HEK293 (cell line): Measurements from ENCODE around the gene RASAL2.
A peak's percentile ranks its signal among the peaks of the same experiment; 100 is the strongest.

ENCODE experiments used
- CTCF ChIA-PET: fragments of 350-600 bp; formaldehyde crosslinking; extraction: SDS; loops from one replicate; lab custom pipeline; 2021; ENCODE audit warnings: antibody characterized with exemption; lab: Yijun Ruan, JAX
- POLR2A ChIA-PET: fragments of 300-600 bp; formaldehyde crosslinking; extraction: SDS; loops from one replicate; lab custom pipeline; 2020; ENCODE audit warnings: antibody characterized with exemption, inconsistent platforms; lab: Yijun Ruan, JAX
- H3K27ac ChIP-seq: fragments of 200-500 bp; sonication (Bioruptor generic); 2 replicates; pipeline ENCODE4 v1.5.1; 2014; ENCODE audit warnings: low read depth, low read length, control low read depth, inconsistent platforms; ENCODE audit errors: extremely low read depth
- H3K36me3 ChIP-seq, 2 experiments: fragments of 200-500 bp in 1 of 2; sonication (Bioruptor generic) in 1 of 2; 1 replicate in 1 of 2; 2 replicates in 1 of 2; pipeline ENCODE4 v1.5.1; 2014 to 2017; ENCODE audit warnings: inconsistent platforms in 2 of 2, low read length in 2 of 2; ENCODE audit not compliant: control insufficient read depth in 2 of 2, insufficient read depth in 1 of 2
- H3K4me1 ChIP-seq: fragments of 200-500 bp; sonication (Bioruptor generic); 2 replicates; pipeline ENCODE4 v1.5.1; 2014; ENCODE audit warnings: mild to moderate bottlenecking, low read length, inconsistent platforms; ENCODE audit not compliant: control insufficient read depth, insufficient read depth
- H3K4me3 ChIP-seq: 2 replicates; pipeline ENCODE4 v1.5.1; 2011; ENCODE audit warnings: low read depth, mild to moderate bottlenecking, control low read depth, low read length, moderate library complexity
- H3K9me3 ChIP-seq: fragments of 200-500 bp; sonication (Bioruptor generic); 2 replicates; pipeline ENCODE4 v1.5.1; 2014; ENCODE audit warnings: low read depth, low read length, inconsistent platforms; ENCODE audit not compliant: control insufficient read depth, insufficient read depth
- GLIS1 ChIP-seq: fragments of 450-650 bp; formaldehyde crosslinking; IDR thresholded peaks from 2 replicates; pipeline ENCODE4 v1.5.1; 2016; ENCODE audit warnings: missing biosample characterization, missing genetic modification characterization
- PRDM10 ChIP-seq: fragments of 450-650 bp; formaldehyde crosslinking; IDR thresholded peaks from 2 replicates; pipeline ENCODE4 v1.5.1; 2016; ENCODE audit warnings: missing biosample characterization, missing genetic modification characterization
- SP3 ChIP-seq: fragments of 450-650 bp; formaldehyde crosslinking; IDR thresholded peaks from 2 replicates; pipeline ENCODE4 v1.5.1; 2016; ENCODE audit warnings: missing biosample characterization, missing genetic modification characterization
- ZBTB17 ChIP-seq: fragments of 450-650 bp; formaldehyde crosslinking; IDR thresholded peaks from 2 replicates; pipeline ENCODE4 v1.5.1; 2016; ENCODE audit warnings: missing biosample characterization, missing genetic modification characterization
- ZFP69B ChIP-seq: fragments of 450-650 bp; formaldehyde crosslinking; IDR thresholded peaks from 2 replicates; pipeline ENCODE4 v1.5.1; 2016; ENCODE audit warnings: missing biosample characterization, missing genetic modification characterization
- ZNF157 ChIP-seq: fragments of 450-650 bp; formaldehyde crosslinking; IDR thresholded peaks from 2 replicates; pipeline ENCODE4 v1.5.1; 2016; ENCODE audit warnings: missing biosample characterization, missing genetic modification characterization
- ZNF174 ChIP-seq: fragments of 450-650 bp; formaldehyde crosslinking; IDR thresholded peaks from 2 replicates; pipeline ENCODE4 v1.5.0; 2017; ENCODE audit warnings: missing biosample characterization, mild to moderate bottlenecking, missing genetic modification characterization
- ZNF214 ChIP-seq: fragments of 450-650 bp; formaldehyde crosslinking; IDR thresholded peaks from 2 replicates; pipeline ENCODE4 v1.5.1; 2017; ENCODE audit warnings: missing biosample characterization, mild to moderate bottlenecking, missing genetic modification characterization, borderline replicate concordance
- ZNF416 ChIP-seq: fragments of 450-650 bp; formaldehyde crosslinking; IDR thresholded peaks from 2 replicates; pipeline ENCODE4 v1.5.1; 2016; ENCODE audit warnings: missing biosample characterization, missing genetic modification characterization
- ZNF449 ChIP-seq: fragments of 450-650 bp; formaldehyde crosslinking; IDR thresholded peaks from 2 replicates; pipeline ENCODE4 v1.5.1; 2017; ENCODE audit warnings: missing biosample characterization, mild to moderate bottlenecking, missing genetic modification characterization, moderate library complexity
- ZNF654 ChIP-seq: fragments of 450-650 bp; formaldehyde crosslinking; IDR thresholded peaks from 2 replicates; pipeline ENCODE4 v1.5.1; 2016; ENCODE audit warnings: low read depth, missing biosample characterization, missing genetic modification characterization

RASAL2 gene

GRCh38 chr1:178328728-178329127 is 234.8 kb downstream of the RASAL2 start:
- no peak overlapping the region for H3K27ac ChIP-seq
- no peaks in the 10 kb centered on the region for H3K36me3 ChIP-seq
- ChIA-PET POLR2A (no interaction called here), CTCF (no interaction called here)
- no peak overlapping the region for H3K4me3 ChIP-seq
- TF ChIP-seq PRDM10 = no peak
- TF ChIP-seq ZNF157 = no peak
- no peak for TF ChIP-seq ZFP69B
- no peak for TF ChIP-seq SP3 (tag by site-specific recombination)
- TF ChIP-seq ZNF214 (tag by site-specific recombination) = no peak
- TF ChIP-seq ZNF654 (tag by site-specific recombination) = no peak
- no peak for TF ChIP-seq ZNF174 (tag by site-specific recombination)
- no peak for TF ChIP-seq GLIS1 (tag by site-specific recombination)
- TF ChIP-seq ZNF416 = no peak
- TF ChIP-seq, all 188 proteins: peak for 0
- Histone ChIP-seq H3K4me1 (peaks cover 7% of the 10 kb centered on the region), H3K9me3 (no peaks in the 10 kb centered on the region)

- CTCF ChIA-PET = interaction anchor here (1.0 kb wide), 1 partner anchor 172 kb away, joined by 4 read pairs; no protein-coding TSS in a partner anchor
- H3K4me3 ChIP-seq = no peak overlapping the region
- H3K27ac ChIP-seq = no peak overlapping the region
- H3K4me1 ChIP-seq = peaks cover 7% of the 10 kb centered on the region
- no peaks in the 10 kb centered on the region for H3K9me3 ChIP-seq
- POLR2A ChIA-PET = no interaction called here
- TF ChIP-seq ZNF449 (tag by site-specific recombination) = no peak
- peak; percentile 32; the same call in 1 of the 2 replicates for TF ChIP-seq ZBTB17 (tag by site-specific recombination)
- no peaks in the 10 kb centered on the region for H3K36me3 ChIP-seq
These were observed 236.2 kb downstream of the RASAL2 start for GRCh38 chr1:178330153-178330552.

GRCh38 chr1:178330848-178331497 is 237.1 kb downstream of the RASAL2 start:
- peaks cover 7% of the 10 kb centered on the region for H3K4me1 ChIP-seq
- ChIA-PET POLR2A (no interaction called here), CTCF (interaction anchor here (0.6 kb wide), 1 partner anchor 800 kb away, joined by 3 read pairs; no protein-coding TSS in a partner anchor)
- H3K9me3 ChIP-seq = no peaks in the 10 kb centered on the region
- no peak overlapping the region for H3K4me3 ChIP-seq
- H3K36me3 ChIP-seq = no peaks in the 10 kb centered on the region
- TF ChIP-seq PRDM10 = 0 out of 2 replicates have a peak, but pooled peaks have one; percentile 22
- no peak for TF ChIP-seq ZFP69B
- no peak overlapping the region for H3K27ac ChIP-seq
